ENCODE data around the gene DMAC2L. TPM values are rescaled to one million over a fixed set of nuclear protein-coding genes. Genes with fewer than 3 reads are reported as not detected.

The DMAC2L gene
- polyA plus RNA-seq, 1 donor from 2014 or later = 17.1 TPM

DNA sequence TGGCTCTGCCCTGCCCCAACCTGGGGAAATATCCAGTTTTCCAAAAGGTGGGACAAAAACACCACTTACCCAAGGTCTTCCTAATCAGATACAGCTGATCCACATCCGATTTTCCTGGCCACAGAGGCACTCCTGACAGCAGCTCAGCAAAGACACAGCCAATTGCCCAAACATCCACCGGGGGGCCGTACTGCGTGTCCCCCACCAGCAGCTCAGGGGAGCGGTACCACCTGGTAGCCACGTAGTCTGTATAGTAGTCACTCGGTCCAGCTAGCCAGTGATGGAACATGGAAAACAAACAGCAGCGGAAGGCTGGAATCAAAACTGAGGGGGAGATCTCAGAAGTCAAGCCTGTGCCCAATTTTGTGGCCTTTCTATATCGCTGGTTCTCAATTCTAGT is 28.8 kb downstream of the DMAC2L start:
- Histone ChIP-seq H3K27ac (ENCODE audit: low read length) (no peak overlapping the region), H3K4me2 (ENCODE audit: low read length) (no peak overlapping the region), H3K4me3 (ENCODE audit: low read length) (no peak overlapping the region), H3K36me3 (ENCODE audit: insufficient read depth, low read length) (no peaks in the 10 kb centered on the region), H3K9me3 (ENCODE audit: low read length) (no peaks in the 10 kb centered on the region), H3K9ac (ENCODE audit: low read length) (no peak overlapping the region), H4K20me1 (ENCODE audit: insufficient read depth) (no peaks in the 10 kb centered on the region), H3F3A (ENCODE audit: insufficient read depth, low read length, poor library complexity, severe bottlenecking) (no peaks in the 10 kb centered on the region), H3K27me3 (ENCODE audit: insufficient read depth, low read depth, low read length) (no peaks in the 10 kb centered on the region), H2AFZ (ENCODE audit: low read depth, low read length) (no peak overlapping the region), H3K79me2 (replicated peaks; ENCODE audit: insufficient read depth, low read length) (no peaks in the 10 kb centered on the region), H3K9me2 (ENCODE audit: insufficient read depth, low read length) (no peaks in the 10 kb centered on the region)
- TF ChIP-seq MXI1 (conservative IDR thresholded peaks at IDR 0.05; ENCODE audit: poor library complexity, severe bottlenecking) (no peak), POLR2AphosphoS5 (IDR thresholded peaks at IDR 0.05) (no peak), EP300 (conservative IDR thresholded peaks at IDR 0.05; ENCODE audit: poor library complexity, severe bottlenecking) (no peak), SMC3 (conservative IDR thresholded peaks at IDR 0.05; ENCODE audit: poor library complexity) (no peak), RAD21 (conservative IDR thresholded peaks at IDR 0.05) (no peak), REST (IDR thresholded peaks at IDR 0.05; ENCODE audit: borderline replicate concordance) (no peak), EZH2 (IDR thresholded peaks at IDR 0.05; ENCODE audit: borderline replicate concordance, insufficient read depth, low read length, poor library complexity, severe bottlenecking) (no peak), TAF1 (IDR thresholded peaks at IDR 0.05; ENCODE audit: low read depth) (no peak)
- TF ChIP-seq, protein P1, sequence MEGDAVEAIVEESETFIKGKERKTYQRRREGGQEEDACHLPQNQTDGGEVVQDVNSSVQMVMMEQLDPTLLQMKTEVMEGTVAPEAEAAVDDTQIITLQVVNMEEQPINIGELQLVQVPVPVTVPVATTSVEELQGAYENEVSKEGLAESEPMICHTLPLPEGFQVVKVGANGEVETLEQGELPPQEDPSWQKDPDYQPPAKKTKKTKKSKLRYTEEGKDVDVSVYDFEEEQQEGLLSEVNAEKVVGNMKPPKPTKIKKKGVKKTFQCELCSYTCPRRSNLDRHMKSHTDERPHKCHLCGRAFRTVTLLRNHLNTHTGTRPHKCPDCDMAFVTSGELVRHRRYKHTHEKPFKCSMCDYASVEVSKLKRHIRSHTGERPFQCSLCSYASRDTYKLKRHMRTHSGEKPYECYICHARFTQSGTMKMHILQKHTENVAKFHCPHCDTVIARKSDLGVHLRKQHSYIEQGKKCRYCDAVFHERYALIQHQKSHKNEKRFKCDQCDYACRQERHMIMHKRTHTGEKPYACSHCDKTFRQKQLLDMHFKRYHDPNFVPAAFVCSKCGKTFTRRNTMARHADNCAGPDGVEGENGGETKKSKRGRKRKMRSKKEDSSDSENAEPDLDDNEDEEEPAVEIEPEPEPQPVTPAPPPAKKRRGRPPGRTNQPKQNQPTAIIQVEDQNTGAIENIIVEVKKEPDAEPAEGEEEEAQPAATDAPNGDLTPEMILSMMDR (IDR thresholded peaks at IDR 0.05; ENCODE audit: poor library complexity, severe bottlenecking) = no peak

DNA sequence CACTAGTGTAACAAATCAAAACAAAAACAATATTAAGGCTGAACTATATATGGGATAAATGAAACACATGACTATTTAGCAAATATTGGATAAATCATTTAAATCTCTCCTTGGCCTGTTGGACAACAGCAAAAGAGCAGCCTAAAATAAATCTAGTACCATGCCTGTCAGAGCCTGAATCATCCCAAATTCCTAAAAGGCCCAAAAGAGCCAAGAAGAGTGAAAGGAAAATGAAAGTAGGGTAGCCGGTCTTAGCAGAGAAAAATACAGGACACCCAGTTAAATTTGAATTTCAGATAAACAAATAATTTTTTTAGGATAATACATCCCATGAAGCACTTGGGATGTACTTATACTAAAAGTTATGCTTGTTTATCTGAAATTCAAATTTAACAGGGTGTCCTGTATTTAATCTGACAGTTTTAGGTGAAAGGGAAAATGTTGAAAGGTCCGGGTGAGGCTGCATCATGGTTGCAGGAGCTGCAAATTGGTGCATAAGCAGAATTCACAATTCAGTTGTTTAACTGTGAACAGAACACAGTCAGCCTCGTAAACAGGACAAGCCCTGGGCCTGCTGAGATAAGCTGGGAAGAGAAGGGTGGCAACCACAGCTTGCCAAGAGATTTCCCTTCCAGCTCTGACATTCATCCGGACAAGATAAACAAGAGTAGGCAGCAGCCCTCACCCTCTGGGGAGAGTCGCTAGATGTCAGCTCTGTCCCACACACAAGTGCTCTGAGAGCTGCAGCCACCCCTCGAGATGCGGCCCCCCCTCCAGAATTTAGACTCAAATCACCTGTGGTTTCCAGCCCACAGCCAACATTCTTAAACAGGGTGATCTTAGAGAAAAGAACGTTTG is 30.3 kb downstream of the DMAC2L start:
- TF ChIP-seq POLR2AphosphoS5 (IDR thresholded peaks at IDR 0.05) = no peak
- no peak for TF ChIP-seq RAD21 (conservative IDR thresholded peaks at IDR 0.05)
- TF ChIP-seq EP300 (conservative IDR thresholded peaks at IDR 0.05; ENCODE audit: poor library complexity, severe bottlenecking) = no peak
- TF ChIP-seq, protein P1 (IDR thresholded peaks at IDR 0.05; ENCODE audit: poor library complexity, severe bottlenecking) = no peak
- Histone ChIP-seq H3F3A (ENCODE audit: insufficient read depth, low read length, poor library complexity, severe bottlenecking) (no peaks in the 10 kb centered on the region), H2AFZ (ENCODE audit: low read depth, low read length) (no peak overlapping the region), H3K27me3 (ENCODE audit: insufficient read depth, low read depth, low read length) (no peaks in the 10 kb centered on the region), H3K27ac (ENCODE audit: low read length) (no peak overlapping the region), H3K9me3 (ENCODE audit: low read length) (no peaks in the 10 kb centered on the region), H3K9ac (ENCODE audit: low read length) (no peak overlapping the region), H3K36me3 (ENCODE audit: insufficient read depth, low read length) (no peaks in the 10 kb centered on the region), H4K20me1 (ENCODE audit: insufficient read depth) (no peaks in the 10 kb centered on the region), H3K9me2 (ENCODE audit: insufficient read depth, low read length) (no peaks in the 10 kb centered on the region), H3K79me2 (replicated peaks; ENCODE audit: insufficient read depth, low read length) (no peaks in the 10 kb centered on the region), H3K4me3 (ENCODE audit: low read length) (no peak overlapping the region), H3K4me2 (ENCODE audit: low read length) (no peak overlapping the region)
